K562 (cell line): ENCODE data around the gene UNC5C.

Source experiments
- CAMTA2 ChIP-seq: fragments of 250-450 bp; sonication (Bioruptor Pico); conservative IDR thresholded peaks from 2 replicates; pipeline ENCODE4 v1.5.1; 2022
- EZH2 ChIP-seq: IDR thresholded peaks from 2 replicates; pipeline ENCODE4 v1.6.1; 2012; ENCODE audit warnings: low read depth, mild to moderate bottlenecking, inconsistent platforms, low read length, borderline replicate concordance
- NFIC ChIP-seq: fragments of 450-650 bp; IDR thresholded peaks from 2 replicates; pipeline ENCODE4 v1.6.1; 2017; ENCODE audit warnings: mild to moderate bottlenecking, inconsistent platforms
- POLR2A ChIP-seq: fragments of 450-650 bp; conservative IDR thresholded peaks from 2 replicates; pipeline ENCODE4 v1.6.1; 2016
- SMC3 ChIP-seq: conservative IDR thresholded peaks from 2 replicates; pipeline ENCODE4 v1.6.1; 2011; ENCODE audit warnings: low read depth, low read length, improper control_type of control experiment; ENCODE audit not compliant: insufficient read depth
- SPI1 ChIP-seq: IDR thresholded peaks from 2 replicates; pipeline ENCODE4 v1.6.1; 2011; ENCODE audit warnings: low read depth, low read length, control low read depth, borderline replicate concordance
- TF ChIP-seq, protein P1 (sequence below), 3 experiments: IDR thresholded peaks in 2 of 3; conservative IDR thresholded peaks in 1 of 3; 2 replicates each; pipeline ENCODE4 v1.5.1; 2011 to 2012; ENCODE audit warnings: low read length in 3 of 3, mild to moderate bottlenecking in 3 of 3, control low read depth in 2 of 3, improper control_type of control experiment in 1 of 3, inconsistent platforms in 1 of 3, low read depth in 1 of 3, mixed read lengths in 1 of 3, moderate library complexity in 1 of 3; ENCODE audit not compliant: insufficient read depth in 2 of 3
- TF ChIP-seq, protein P2 (sequence below): IDR thresholded peaks from 2 replicates; pipeline ENCODE4 v1.6.1; 2012; ENCODE audit warnings: low read depth, low read length, improper control_type of control experiment, borderline replicate concordance

DNA sequence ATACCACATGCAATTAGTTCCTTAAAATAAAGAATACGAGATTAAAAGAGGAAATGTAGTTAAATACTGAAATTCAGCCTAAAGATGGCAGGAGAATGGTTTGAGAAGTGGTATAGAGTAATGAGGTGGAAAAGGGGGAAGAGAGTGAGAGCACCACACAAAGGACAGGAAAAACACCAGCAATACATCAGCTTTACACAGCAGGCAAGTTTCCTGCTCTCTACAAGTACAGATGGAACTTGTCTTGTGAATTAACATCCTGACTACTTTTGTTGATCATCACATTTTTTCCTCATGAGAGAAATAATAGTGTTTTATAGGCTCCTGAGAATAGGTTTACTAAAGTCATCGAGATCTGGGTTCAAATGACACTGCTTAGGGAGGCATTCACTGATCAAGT is 2.9 kb upstream of the UNC5C start:
- TF ChIP-seq SMC3 (no peak), POLR2A (no peak), NFIC (no peak), EZH2 (no peak), SPI1 (no peak), CAMTA2 (CRISPR knock-in tag) (no peak)
- TF ChIP-seq, protein P1, sequence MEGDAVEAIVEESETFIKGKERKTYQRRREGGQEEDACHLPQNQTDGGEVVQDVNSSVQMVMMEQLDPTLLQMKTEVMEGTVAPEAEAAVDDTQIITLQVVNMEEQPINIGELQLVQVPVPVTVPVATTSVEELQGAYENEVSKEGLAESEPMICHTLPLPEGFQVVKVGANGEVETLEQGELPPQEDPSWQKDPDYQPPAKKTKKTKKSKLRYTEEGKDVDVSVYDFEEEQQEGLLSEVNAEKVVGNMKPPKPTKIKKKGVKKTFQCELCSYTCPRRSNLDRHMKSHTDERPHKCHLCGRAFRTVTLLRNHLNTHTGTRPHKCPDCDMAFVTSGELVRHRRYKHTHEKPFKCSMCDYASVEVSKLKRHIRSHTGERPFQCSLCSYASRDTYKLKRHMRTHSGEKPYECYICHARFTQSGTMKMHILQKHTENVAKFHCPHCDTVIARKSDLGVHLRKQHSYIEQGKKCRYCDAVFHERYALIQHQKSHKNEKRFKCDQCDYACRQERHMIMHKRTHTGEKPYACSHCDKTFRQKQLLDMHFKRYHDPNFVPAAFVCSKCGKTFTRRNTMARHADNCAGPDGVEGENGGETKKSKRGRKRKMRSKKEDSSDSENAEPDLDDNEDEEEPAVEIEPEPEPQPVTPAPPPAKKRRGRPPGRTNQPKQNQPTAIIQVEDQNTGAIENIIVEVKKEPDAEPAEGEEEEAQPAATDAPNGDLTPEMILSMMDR (IDR thresholded peaks at IDR 0.05 in 2 of 3, conservative IDR thresholded peaks at IDR 0.05 in 1 of 3; ENCODE audit: insufficient read depth in 2 of 3, low read depth in 1 of 3, low read length in 3 of 3) = no peak
- TF ChIP-seq, protein P2, sequence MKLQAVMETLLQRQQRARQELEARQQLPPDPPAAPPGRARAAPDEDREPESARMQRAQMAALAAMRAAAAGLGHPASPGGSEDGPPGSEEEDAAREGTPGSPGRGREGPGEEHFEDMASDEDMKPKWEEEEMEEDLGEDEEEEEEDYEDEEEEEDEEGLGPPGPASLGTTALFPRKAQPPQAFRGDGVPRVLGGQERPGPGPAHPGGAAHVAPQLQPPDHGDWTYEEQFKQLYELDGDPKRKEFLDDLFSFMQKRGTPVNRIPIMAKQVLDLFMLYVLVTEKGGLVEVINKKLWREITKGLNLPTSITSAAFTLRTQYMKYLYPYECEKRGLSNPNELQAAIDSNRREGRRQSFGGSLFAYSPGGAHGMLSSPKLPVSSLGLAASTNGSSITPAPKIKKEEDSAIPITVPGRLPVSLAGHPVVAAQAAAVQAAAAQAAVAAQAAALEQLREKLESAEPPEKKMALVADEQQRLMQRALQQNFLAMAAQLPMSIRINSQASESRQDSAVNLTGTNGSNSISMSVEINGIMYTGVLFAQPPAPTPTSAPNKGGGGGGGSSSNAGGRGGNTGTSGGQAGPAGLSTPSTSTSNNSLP = no peak
